Mucosa of rectum (tissue), 2 donors: Measurements from ENCODE around the gene ADAM30.

Experiments used
- H3K27ac ChIP-seq, 2 donors: one replicate each; pipeline ENCODE4 v1.7.0; 2013; ENCODE audit warnings: inconsistent platforms in 2 of 2, low read depth in 2 of 2, low read length in 2 of 2
- H3K27me3 ChIP-seq, 2 donors: one replicate each; pipeline ENCODE4 v1.7.0; 2013; ENCODE audit warnings: low read length in 2 of 2; ENCODE audit not compliant: control insufficient read depth in 2 of 2, insufficient read depth in 2 of 2
- H3K36me3 ChIP-seq, 2 donors: one replicate each; pipeline ENCODE4 v1.7.0; 2013; ENCODE audit warnings: low read length in 2 of 2; ENCODE audit not compliant: control insufficient read depth in 2 of 2, insufficient read depth in 2 of 2
- H3K4me1 ChIP-seq, 2 donors: one replicate each; pipeline ENCODE4 v1.7.0; 2013; ENCODE audit warnings: low read length in 2 of 2, mild to moderate bottlenecking in 1 of 2; ENCODE audit not compliant: control insufficient read depth in 2 of 2, insufficient read depth in 2 of 2
- H3K4me3 ChIP-seq, 2 donors: one replicate each; pipeline ENCODE4 v1.7.0; 2013; ENCODE audit warnings: low read length in 2 of 2
- H3K9ac ChIP-seq, 2 donors: one replicate each; pipeline ENCODE4 v1.7.0; 2013; ENCODE audit warnings: low read length in 2 of 2, low read depth in 1 of 2, mild to moderate bottlenecking in 1 of 2
- H3K9me3 ChIP-seq, 2 donors: one replicate each; pipeline ENCODE4 v1.7.0; 2013; ENCODE audit warnings: low read length in 2 of 2; ENCODE audit not compliant: control insufficient read depth in 2 of 2
- donor health status: healthy.
- donor health status: Normal muscosa, but diverticular disease.

ADAM30 gene

DNA sequence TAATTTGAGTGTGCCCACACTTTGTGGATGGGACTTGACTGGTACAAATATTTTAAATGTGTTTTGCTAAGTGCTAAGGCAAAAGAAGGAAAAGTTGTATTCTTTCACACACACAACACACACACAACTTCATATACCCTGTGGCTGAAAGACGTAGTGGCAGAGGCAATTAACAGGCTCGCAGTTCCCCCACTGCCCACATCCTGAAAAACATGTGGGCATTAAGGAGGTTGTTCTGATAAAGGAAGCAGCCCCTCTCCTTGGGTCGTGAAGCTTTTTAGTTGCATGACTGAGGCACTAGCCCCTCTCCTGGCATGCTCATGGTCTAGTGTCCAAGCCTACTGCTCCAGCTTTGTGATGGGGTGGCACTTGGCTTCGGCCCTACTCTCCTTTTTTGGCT is 14.3 kb upstream of the ADAM30 start:
- Histone ChIP-seq H3K4me3 (no peak overlapping the region), H3K4me1 (no peaks in the 10 kb centered on the region), H3K36me3 (peaks cover 12 to 13% of the 10 kb centered on the region in 2 donors), H3K27ac (no peak overlapping the region), H3K9me3 (no peaks in the 10 kb centered on the region), H3K27me3 (no peaks in the 10 kb centered on the region), H3K9ac (no peak overlapping the region)

DNA sequence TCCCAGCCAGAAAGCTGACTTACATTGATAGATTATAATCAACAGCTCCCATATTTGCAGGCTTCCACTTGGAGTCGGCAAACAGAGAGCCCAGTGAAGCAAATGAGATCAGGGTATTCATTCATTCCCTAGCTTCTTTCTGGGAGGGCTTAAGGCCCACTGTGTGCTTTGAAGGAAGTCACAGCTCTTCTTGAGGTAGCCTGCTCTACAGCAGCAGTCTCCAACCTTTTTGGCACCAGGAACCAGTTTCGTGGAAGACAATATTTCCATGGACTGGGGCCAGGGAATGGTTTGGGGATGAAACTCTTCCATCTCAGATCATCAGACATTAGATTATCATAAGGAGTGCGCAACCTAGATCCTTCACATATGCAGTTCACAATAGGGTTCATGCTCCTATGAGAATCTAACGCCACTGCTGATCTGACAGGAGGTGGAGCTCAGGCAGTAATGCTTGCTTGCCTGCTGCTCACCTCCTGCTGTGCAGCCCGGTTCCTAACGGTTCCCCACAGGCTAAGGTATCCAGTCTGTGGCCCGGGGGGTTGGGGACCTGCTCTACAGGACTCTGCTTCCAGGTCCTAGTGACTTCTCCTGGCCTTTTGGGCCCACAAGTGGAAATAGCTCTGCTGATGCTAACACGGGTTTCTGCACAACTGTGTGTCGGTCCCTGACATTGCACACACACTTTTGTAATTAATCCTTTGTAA is 13.7 kb upstream of the ADAM30 start:
- no peak overlapping the region for H3K4me3 ChIP-seq
- peaks cover 7% of the 10 kb centered on the region in 2 donors for H3K36me3 ChIP-seq
- no peaks in the 10 kb centered on the region for H3K27me3 ChIP-seq
- no peak overlapping the region for H3K9ac ChIP-seq
- H3K4me1 ChIP-seq = no peaks in the 10 kb centered on the region
- no peak overlapping the region for H3K27ac ChIP-seq
- no peaks in the 10 kb centered on the region for H3K9me3 ChIP-seq

DNA sequence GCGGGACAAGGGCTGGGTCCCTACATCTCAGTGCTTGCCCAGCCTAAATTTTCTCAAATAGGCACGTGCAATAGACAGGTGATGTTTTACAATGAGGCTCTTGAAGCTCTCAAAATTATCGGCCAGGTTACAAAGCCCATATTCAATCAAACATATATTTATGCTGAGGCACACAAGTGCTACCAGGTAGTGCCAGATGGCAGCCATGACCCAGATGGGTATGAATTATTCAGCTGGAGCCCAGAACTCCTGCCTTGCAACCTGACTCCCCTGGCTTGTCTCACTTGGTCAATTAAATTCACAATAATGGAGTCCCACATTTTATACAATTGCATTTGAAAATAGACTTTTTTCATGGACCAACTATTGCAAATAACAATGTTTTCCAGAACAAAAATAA is 12.3 kb upstream of the ADAM30 start:
- no peak overlapping the region for H3K4me3 ChIP-seq
- no peaks in the 10 kb centered on the region for H3K36me3 ChIP-seq
- no peak overlapping the region for H3K27ac ChIP-seq
- H3K9ac ChIP-seq = no peak overlapping the region
- H3K27me3 ChIP-seq = no peaks in the 10 kb centered on the region
- no peaks in the 10 kb centered on the region for H3K9me3 ChIP-seq
- H3K4me1 ChIP-seq = no peaks in the 10 kb centered on the region

DNA sequence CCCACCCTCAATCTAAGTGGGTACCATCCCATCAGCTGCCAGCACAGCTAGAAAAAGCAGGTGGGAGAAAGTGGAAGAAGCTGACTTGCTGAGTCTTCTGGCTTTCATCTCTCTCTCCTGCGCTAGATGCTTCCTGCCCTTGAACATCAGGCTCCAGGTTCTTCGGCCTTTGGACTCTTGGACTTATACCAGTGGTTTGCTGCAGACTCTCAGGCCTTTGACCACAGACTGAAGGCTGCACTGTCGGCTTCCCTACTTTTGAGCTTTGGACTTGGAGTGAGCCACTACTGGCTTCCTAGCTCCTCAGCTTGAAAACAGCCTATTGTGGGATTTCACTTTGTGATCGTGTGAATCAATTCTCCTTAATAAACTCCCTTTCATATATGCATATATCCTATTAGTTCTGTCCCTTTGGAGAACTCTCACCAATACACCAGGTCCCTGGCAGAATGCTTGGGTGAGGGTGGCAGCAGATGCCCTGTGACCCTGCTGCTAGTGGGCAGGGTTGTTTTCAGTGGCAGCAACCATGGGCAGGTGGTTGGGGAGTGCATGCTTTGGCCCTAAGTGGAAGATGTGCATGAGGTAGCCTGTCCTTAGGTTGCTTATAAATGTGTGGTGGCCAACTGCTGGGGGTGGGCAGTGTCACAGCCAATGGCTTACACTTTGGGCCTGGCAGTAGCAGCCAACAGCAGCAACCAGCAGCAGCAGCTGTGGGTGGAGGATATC is 10.8 kb upstream of the ADAM30 start:
- H3K36me3 ChIP-seq = no peaks in the 10 kb centered on the region
- H3K27ac ChIP-seq = no peak overlapping the region
- H3K27me3 ChIP-seq = no peaks in the 10 kb centered on the region
- H3K9me3 ChIP-seq = no peaks in the 10 kb centered on the region
- H3K4me1 ChIP-seq = no peaks in the 10 kb centered on the region
- no peak overlapping the region for H3K9ac ChIP-seq
- no peak overlapping the region for H3K4me3 ChIP-seq

DNA sequence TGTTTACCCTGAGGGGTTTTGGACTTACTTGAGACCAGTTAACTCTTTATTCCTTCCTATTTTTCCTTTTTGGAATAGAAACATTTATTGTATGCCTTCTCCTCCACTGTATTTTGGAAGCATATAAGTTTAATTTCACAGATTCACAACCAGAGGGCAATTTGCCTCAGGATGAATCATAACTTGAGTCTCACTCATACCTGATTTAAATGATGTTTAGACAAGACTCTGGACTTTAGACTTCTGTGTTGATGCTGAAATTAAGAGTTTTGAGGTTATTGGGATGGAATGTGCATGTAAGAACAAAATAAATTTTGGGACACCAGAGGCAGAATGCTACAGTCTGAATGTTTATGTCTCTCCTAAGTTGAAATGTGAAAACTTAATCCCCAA is 7.1 kb upstream of the ADAM30 start:
- no peaks in the 10 kb centered on the region for H3K27me3 ChIP-seq
- no peaks in the 10 kb centered on the region for H3K9me3 ChIP-seq
- H3K4me1 ChIP-seq = no peaks in the 10 kb centered on the region
- no peaks in the 10 kb centered on the region for H3K36me3 ChIP-seq
- no peak overlapping the region for H3K27ac ChIP-seq
- H3K9ac ChIP-seq = no peak overlapping the region
- no peak overlapping the region for H3K4me3 ChIP-seq

DNA sequence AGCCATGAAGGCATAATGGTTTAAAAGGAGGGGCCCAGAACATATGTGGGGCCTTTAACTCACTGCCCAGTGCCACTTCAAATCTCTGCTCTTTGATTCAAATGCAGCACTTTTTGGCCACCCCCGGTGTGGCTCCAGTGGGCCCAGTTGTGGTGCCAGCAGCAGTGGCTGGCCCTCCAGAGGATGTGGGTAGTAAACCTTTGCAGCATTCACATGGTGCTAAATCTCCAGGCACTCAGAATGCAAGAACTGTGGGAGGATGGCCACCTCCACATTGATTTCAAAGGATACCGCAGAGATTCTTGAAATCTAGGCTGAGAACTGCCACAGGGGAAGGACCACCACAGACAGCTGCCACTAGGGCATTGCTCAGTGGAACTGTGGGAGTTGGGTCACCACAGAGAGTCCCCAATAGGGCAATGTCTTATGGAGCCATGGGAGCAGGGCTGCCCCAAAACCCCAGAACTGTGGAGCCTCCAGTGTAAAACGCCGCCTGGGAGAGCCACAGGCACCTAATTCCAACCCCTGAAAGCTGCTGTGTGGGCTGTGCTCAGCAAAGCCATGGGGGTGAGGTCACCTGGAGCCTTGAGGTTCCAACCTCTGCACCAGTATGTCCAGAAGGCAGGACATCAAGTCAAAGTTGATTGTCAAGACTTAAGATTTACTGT is 6.6 kb upstream of the ADAM30 start:
- no peaks in the 10 kb centered on the region for H3K9me3 ChIP-seq
- no peak overlapping the region for H3K4me3 ChIP-seq
- H3K4me1 ChIP-seq = no peaks in the 10 kb centered on the region

DNA sequence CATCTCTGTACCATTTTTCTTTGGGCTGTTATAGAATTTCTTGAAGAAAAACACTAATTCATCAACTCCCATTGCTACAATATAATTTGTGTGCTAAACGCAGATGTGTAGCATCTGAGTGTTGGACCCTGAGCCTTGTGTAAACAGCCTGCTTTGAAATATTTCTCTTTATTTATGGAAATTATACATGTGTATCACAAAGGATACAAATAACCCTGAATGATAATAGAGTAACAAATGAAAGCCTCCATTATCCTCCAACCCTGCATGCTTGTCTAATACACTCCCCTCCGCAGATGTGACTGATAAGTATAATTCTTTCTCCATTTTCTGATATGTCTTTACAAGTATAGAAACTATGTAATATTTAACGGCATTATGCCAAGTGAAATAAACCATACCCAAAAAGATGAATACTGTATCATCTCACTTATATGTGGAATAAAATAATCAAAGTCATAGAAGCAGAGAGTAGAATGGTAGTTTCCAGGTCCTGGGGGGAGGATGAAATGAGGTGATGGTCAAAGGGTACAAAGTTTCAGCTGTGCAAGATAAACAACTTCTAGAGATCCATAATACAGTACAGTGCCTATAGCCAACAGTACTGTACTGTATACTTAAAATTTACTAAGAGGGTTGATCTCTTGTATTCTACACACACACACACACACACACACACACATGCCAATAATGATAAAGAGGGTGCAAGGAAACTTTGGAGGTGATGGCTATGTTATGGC is 2.8 kb upstream of the ADAM30 start:
- Histone ChIP-seq H3K27ac (no peak overlapping the region), H3K4me1 (no peaks in the 10 kb centered on the region), H3K4me3 (no peak overlapping the region), H3K36me3 (no peaks in the 10 kb centered on the region), H3K27me3 (no peaks in the 10 kb centered on the region), H3K9ac (no peak overlapping the region), H3K9me3 (no peaks in the 10 kb centered on the region)

More for the DNA sequence above, 6.6 kb upstream of the ADAM30 start:
- H3K27ac ChIP-seq = no peak overlapping the region
- no peaks in the 10 kb centered on the region for H3K27me3 ChIP-seq
- H3K36me3 ChIP-seq = no peaks in the 10 kb centered on the region
- no peak overlapping the region for H3K9ac ChIP-seq

DNA sequence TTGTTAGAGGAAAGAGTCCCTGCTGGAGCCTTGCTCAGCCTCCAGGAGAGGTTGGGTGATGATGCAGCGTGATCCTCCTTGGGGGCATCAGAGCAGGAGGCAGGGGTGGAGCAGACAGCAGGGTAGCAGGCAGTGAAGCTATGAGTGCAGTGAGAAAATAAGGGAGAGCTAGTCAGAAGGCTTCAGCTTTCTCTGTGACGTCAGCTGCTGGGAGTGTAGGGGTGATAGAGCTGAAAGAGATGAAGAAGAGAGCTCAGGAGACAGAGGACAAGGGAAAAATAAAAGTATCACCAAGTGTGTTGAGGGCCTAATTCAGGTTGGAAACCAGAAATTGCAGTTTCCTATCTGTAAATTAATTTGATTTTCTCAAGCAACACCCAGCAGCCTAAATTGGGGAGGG is 2.2 kb upstream of the ADAM30 start:
- H3K9ac ChIP-seq = no peak overlapping the region
- H3K27ac ChIP-seq = no peak overlapping the region
- no peak overlapping the region for H3K4me3 ChIP-seq
- no peaks in the 10 kb centered on the region for H3K36me3 ChIP-seq
- H3K9me3 ChIP-seq = no peaks in the 10 kb centered on the region
- H3K27me3 ChIP-seq = no peaks in the 10 kb centered on the region
- H3K4me1 ChIP-seq = no peaks in the 10 kb centered on the region

DNA sequence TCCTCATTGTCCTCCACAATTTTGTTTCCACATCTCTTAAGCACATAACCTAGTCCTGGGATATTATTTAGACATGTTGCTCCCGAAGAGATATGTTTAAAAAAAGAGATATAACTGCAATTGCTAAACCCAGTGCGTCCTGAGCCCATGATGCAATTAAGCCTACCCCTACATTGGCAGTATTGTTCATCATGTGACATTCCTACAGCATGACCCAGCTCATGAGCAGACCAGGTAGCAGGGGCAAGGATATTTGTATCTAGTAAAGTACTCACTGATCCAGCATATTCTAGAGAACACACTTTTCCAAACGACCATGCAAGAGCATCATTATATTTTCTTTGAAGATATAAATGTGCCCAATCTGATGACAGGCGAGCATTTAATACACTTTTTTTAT is 1.2 kb downstream of the ADAM30 start:
- Histone ChIP-seq H3K27me3 (no peaks in the 10 kb centered on the region), H3K4me3 (no peak overlapping the region), H3K27ac (no peak overlapping the region), H3K4me1 (no peaks in the 10 kb centered on the region), H3K36me3 (no peaks in the 10 kb centered on the region), H3K9ac (no peak overlapping the region), H3K9me3 (no peaks in the 10 kb centered on the region)
